ENCODE measurements around the gene RXRB.

Gene RXRB

DNA sequence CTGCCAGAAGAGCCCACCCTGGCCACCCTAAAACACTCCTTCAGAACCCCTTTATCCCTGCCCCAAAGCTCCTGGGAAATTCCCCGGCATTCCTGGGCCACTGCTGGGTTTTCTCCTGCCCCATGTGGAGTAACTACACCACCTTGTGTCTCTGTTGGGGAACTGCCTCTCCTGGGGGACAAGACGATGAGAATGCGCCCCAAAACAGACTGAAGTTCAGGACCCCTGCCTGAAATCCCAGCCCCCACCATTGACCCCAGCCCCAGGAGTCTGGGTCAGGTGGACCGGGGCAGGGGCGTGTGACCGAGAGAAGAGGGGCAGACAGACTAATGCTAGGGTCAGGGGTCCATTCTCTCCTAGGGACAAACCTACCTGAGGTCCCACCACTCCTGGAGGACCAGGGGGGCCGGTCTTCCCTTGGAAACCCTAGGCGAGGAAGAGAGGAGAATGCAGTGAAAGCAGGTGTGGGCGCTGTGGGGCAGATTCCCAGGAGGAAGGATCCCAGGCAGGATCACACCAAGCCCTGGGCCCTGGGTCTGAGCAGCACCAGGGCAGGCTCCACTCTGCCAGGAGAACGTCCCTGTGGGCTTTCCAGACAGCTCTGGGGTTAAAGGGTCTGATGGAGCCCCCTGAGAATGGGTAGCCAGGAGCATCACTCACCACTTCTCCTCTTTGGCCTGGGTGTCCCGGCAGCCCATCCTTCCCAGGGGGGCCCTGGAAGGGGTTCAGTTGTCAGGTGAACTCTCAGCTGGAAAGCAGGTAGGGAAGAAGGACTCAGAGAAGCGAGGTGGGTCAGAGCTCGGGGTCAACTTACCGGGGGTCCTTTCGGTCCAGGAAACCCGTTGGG is 27.6 kb downstream of the RXRB start:
- H3K27me3 ChIP-seq (ENCODE audit: insufficient read depth, poor library complexity, severe bottlenecking): no peaks in the 10 kb centered on the region
- TF ChIP-seq, protein P1, sequence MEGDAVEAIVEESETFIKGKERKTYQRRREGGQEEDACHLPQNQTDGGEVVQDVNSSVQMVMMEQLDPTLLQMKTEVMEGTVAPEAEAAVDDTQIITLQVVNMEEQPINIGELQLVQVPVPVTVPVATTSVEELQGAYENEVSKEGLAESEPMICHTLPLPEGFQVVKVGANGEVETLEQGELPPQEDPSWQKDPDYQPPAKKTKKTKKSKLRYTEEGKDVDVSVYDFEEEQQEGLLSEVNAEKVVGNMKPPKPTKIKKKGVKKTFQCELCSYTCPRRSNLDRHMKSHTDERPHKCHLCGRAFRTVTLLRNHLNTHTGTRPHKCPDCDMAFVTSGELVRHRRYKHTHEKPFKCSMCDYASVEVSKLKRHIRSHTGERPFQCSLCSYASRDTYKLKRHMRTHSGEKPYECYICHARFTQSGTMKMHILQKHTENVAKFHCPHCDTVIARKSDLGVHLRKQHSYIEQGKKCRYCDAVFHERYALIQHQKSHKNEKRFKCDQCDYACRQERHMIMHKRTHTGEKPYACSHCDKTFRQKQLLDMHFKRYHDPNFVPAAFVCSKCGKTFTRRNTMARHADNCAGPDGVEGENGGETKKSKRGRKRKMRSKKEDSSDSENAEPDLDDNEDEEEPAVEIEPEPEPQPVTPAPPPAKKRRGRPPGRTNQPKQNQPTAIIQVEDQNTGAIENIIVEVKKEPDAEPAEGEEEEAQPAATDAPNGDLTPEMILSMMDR (IDR thresholded peaks at IDR 0.05; ENCODE audit: insufficient read depth, low read length): peak; percentile 49
- TF ChIP-seq SPI1 (IDR thresholded peaks at IDR 0.05; ENCODE audit: borderline replicate concordance, low read depth): no peak
- DNase-seq (ENCODE audit: low read depth in 1 of 2, low spot score in 1 of 2): peak in 1 of 2 experiments; percentile 28

DNA sequence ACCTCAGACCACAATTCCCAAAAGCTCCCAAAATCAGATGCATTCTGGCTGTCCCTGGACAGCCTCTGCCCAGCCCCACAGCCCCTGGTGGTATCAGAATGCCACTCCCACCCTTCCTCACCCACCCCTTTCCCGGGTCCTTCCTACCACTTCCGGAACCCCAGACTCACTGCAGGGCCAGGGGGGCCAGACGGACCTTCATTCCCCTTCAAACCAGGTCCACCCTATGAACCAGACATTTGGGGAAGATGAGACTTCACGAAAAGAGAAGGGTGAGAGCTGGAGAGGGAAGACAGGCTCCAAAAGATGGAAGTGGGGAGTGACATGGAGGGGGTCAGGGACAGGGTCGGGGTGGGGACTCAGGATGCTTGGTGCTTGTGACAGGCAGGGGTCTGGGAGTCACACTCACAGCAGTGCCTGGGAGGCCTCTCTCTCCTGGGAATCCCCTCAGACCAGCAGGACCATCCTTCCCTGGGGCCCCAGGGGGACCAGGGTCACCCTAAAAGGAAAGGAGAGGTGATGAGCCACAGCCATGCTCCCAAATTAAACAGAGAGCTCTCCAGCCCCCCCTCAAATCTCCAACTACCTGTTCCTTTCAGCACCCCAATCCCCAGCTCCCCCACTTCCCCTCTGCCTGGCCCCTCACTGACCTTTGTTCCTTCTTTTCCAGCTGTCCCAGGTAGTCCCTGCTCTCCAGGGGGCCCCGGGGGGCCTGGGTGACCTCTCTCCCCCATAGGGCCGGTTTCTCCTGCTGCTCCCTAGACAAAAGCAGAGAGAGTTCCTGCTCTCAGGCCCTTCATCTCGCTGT is 28.4 kb downstream of the RXRB start:
- no peak overlapping the region for H3K4me3 ChIP-seq (replicated peaks; ENCODE audit: insufficient read depth, low read length)
- H3K27me3 ChIP-seq (ENCODE audit: insufficient read depth, poor library complexity, severe bottlenecking): no peaks in the 10 kb centered on the region
- H3K27ac ChIP-seq (replicated peaks): no peak overlapping the region
- TF ChIP-seq, protein P1 (IDR thresholded peaks at IDR 0.05; ENCODE audit: insufficient read depth, low read length): no peak
- TF ChIP-seq, protein P2, sequence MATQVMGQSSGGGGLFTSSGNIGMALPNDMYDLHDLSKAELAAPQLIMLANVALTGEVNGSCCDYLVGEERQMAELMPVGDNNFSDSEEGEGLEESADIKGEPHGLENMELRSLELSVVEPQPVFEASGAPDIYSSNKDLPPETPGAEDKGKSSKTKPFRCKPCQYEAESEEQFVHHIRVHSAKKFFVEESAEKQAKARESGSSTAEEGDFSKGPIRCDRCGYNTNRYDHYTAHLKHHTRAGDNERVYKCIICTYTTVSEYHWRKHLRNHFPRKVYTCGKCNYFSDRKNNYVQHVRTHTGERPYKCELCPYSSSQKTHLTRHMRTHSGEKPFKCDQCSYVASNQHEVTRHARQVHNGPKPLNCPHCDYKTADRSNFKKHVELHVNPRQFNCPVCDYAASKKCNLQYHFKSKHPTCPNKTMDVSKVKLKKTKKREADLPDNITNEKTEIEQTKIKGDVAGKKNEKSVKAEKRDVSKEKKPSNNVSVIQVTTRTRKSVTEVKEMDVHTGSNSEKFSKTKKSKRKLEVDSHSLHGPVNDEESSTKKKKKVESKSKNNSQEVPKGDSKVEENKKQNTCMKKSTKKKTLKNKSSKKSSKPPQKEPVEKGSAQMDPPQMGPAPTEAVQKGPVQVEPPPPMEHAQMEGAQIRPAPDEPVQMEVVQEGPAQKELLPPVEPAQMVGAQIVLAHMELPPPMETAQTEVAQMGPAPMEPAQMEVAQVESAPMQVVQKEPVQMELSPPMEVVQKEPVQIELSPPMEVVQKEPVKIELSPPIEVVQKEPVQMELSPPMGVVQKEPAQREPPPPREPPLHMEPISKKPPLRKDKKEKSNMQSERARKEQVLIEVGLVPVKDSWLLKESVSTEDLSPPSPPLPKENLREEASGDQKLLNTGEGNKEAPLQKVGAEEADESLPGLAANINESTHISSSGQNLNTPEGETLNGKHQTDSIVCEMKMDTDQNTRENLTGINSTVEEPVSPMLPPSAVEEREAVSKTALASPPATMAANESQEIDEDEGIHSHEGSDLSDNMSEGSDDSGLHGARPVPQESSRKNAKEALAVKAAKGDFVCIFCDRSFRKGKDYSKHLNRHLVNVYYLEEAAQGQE (IDR thresholded peaks at IDR 0.05; ENCODE audit: insufficient replicate concordance, low read depth): no peak
- TF ChIP-seq POLR2AphosphoS5 (IDR thresholded peaks at IDR 0.05; ENCODE audit: low read depth) (no peak), GABPA (IDR thresholded peaks at IDR 0.05; ENCODE audit: low read depth) (no peak), SPI1 (IDR thresholded peaks at IDR 0.05; ENCODE audit: borderline replicate concordance, low read depth) (no peak)
- DNase-seq (ENCODE audit: low read depth in 1 of 2, low spot score in 1 of 2): no peak

More for the DNA sequence above, 27.6 kb downstream of the RXRB start:
- no peak overlapping the region for H3K4me3 ChIP-seq (replicated peaks; ENCODE audit: insufficient read depth, low read length)
- H3K27ac ChIP-seq (replicated peaks): no peak overlapping the region

DNA sequence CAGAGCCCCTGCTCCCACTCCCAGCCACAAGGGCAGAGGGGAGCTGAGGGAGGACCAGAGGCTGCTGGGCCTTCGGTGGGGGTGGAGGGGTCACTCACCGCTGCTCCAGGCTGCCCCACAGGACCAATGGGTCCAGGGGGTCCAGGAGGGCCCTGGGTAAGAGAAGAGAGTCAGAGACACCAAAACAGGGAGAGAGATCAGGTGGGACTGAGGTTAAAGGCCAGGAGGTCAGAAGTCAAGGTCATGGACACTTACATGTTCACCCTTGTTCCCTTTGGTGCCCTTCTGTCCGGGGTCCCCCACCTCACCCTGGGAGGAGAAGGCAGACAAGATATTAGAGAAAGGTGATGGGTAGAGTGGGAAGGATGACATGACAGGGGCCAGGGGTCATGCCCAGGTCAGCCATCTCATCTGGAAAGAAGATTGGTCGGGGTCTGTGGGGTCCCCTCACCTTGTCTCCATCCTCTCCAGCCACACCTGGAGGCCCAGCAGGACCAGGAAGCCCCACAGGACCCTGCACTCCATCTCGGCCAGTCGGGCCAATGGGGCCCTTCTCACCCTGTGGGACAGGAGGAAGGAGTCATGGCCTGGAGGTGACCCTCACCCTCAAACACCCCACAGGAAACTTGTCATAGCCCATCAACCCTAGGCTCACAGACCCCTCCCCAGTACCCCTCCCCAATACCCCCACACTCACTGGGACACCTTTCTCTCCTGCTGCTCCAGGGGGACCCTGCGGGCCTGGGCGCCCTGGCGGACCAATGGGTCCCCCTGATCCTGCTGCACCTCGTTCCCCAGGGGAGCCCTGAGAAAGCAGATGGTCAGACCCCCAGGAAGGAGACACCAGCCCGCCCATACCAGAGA is 29.2 kb downstream of the RXRB start:
- TF ChIP-seq POLR2AphosphoS5 (IDR thresholded peaks at IDR 0.05; ENCODE audit: low read depth) (no peak), GABPA (IDR thresholded peaks at IDR 0.05; ENCODE audit: low read depth) (no peak), SPI1 (IDR thresholded peaks at IDR 0.05; ENCODE audit: borderline replicate concordance, low read depth) (no peak)
- TF ChIP-seq, protein P1 (IDR thresholded peaks at IDR 0.05; ENCODE audit: insufficient read depth, low read length): no peak
- TF ChIP-seq, protein P2 (IDR thresholded peaks at IDR 0.05; ENCODE audit: insufficient replicate concordance, low read depth): no peak
- Histone ChIP-seq H3K4me3 (replicated peaks; ENCODE audit: insufficient read depth, low read length) (no peak overlapping the region), H3K27me3 (ENCODE audit: insufficient read depth, poor library complexity, severe bottlenecking) (no peaks in the 10 kb centered on the region), H3K27ac (replicated peaks) (no peak overlapping the region)
- DNase-seq (ENCODE audit: low read depth in 1 of 2, low spot score in 1 of 2): no peak

All from HL-60 (cell line).